Activated T-helper 2 cell treated with anti-CD3 and anti-CD28 coated beads, Interferon-gamma antibody, Interleukin-2, Interleukin-4, amounts not matched to agents 10 μg/mL and 5 μg/mL and 100 μg/mL, durations not matched to agents 14 hours and 24 hours and 36 hours (primary cell): Measurements from ENCODE around the gene LLGL2. TPM values are rescaled to one million over a fixed set of nuclear protein-coding genes. Genes with fewer than 3 reads are reported as not detected.
"Not testable (repeated sequence)": the region's sequence is repeated elsewhere in the genome, so short reads cannot be mapped to it uniquely, and the experiment has no call there.

Experiments used
- DNase-seq: peaks from one replicate; pipeline ENCODE4 v3.0.0; 2021; ENCODE audit warnings: low spot score
- H3K27ac Mint-ChIP-seq: one replicate; pipeline ENCODE4 v1.8.0; 2021; ENCODE audit warnings: mixed read lengths
- H3K27me3 Mint-ChIP-seq: one replicate; pipeline ENCODE4 v1.8.0; 2021; ENCODE audit warnings: low read depth, mixed read lengths
- H3K36me3 Mint-ChIP-seq: one replicate; pipeline ENCODE4 v1.8.0; 2021; ENCODE audit warnings: low read depth, mixed read lengths
- H3K4me1 Mint-ChIP-seq: one replicate; pipeline ENCODE4 v1.8.0; 2021; ENCODE audit warnings: low read depth, mixed read lengths
- H3K4me3 Mint-ChIP-seq: one replicate; pipeline ENCODE4 v1.8.0; 2021; ENCODE audit warnings: low read depth, mild to moderate bottlenecking, moderate library complexity, mixed read lengths
- H3K9me3 Mint-ChIP-seq: one replicate; pipeline ENCODE4 v1.8.0; 2021; ENCODE audit warnings: mixed read lengths
- intact Hi-C: fragments of 100-400 bp; cut with micrococcal nuclease; formaldehyde crosslinking; loops from one replicate; pipeline ENCODE4 v1.15.1; 2023
- total RNA-seq: library from RNA; stranded (reverse); gene quantifications from 2 replicates; pipeline ENCODE4 v1.2.3, GENCODE V29; 2022

LLGL2 gene
- total RNA-seq, 1 donor from 2014 or later: 13.5 TPM

DNA sequence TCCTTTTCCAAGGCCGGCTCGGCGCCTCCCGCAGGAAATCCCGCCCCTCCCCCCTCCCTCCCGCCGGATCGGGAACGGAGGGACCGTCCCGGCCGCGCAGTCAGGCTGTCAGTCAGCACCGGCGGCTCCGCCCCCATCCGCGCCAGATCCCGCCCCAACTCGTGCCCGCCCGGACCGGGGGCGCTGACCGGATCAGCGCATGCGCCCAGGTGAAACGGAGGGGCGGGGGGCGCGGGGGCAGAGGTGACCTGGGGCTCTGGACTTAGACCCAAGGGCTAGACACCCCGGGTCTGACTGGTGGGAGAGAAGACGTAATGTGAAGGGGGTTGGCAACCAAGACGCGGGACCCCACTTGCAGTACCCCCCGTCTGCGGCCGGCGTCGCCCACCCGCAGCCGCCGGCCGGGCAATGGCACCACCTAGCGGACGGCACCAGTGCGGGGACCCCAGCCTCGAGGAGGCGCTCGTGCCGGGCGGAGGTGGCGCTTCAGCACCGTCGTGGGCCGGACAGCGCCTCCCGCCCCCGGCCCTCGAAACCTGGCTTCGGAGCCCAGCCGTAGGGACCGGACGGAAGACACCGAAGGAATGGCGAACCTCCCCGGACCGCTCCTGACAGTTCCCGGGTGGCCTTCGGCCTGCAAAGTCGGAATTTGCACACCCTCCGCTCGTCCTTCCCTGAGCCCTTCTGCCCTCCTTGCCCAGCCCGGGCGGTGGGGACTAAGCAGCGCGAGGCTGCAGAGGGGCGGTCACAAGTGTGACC lies 9.8 kb upstream of the LLGL2 start, which contains the start of gene CASKIN2:
Gene CASKIN2, minus strand, starts transcription at position 42 of the 759 bp plus-strand sequence. CDS start 1,733 bp downstream, outside the sequence.
- intact Hi-C loops: loop anchor here (1.0 to 10.0 kb wide), 7 partner anchors 10 to 243 kb away; partner anchors contain the start of genes LLGL2, MIF4GD, RECQL5 and SAP30BP
- Mint-ChIP-seq H3K4me1 (peaks cover 23% of the 10 kb centered on the region), H3K27ac (no peak within 1 kb of the TSS)

DNA sequence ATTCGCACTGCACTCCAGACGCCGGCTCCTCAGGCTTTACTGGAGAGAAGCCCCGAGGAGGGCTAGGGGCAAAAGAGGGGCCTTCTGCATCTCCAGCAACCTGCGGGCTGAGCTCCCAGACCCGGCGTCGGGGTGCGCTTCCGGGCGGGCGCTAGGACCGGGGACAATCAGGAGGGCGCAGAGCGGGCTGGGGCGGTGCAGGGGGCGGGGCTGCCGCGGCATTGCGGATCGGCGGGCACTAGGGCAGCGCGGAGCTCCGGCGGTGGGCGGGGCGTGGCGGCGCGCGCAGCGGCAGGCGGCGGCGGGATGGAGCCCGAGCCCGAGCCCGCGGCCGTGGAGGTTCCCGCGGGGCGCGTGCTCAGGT lies 9.3 kb upstream of the LLGL2 start, which contains the start of gene TSEN54:
Gene TSEN54, plus strand, starts transcription at position 274 of the 364 bp plus-strand sequence. Its CDS starts 33 bp downstream, at position 307.
- no peaks in the 10 kb centered on the region for H3K9me3 Mint-ChIP-seq
- H3K27ac Mint-ChIP-seq: no peak within 1 kb of the TSS
- DNase-seq: peak; percentile 93
- peaks cover 5% of the 10 kb centered on the region for H3K27me3 Mint-ChIP-seq
- H3K4me1 Mint-ChIP-seq: peaks cover 23% of the 10 kb centered on the region
- peak within 1 kb of the TSS; percentile 89 for H3K4me3 Mint-ChIP-seq
- peaks cover 31% of the 10 kb centered on the region for H3K36me3 Mint-ChIP-seq
- intact Hi-C loops: loop anchor here (1.0 to 10.0 kb wide), 6 partner anchors 9 to 244 kb away; partner anchors contain the start of genes LLGL2, MIF4GD, RECQL5 and SAP30BP

More for the DNA sequence above, 9.8 kb upstream of the LLGL2 start, which contains the start of gene CASKIN2:
- no peaks in the 10 kb centered on the region for H3K9me3 Mint-ChIP-seq
- peak; percentile 70 for DNase-seq
- peaks cover 5% of the 10 kb centered on the region for H3K27me3 Mint-ChIP-seq
- H3K4me3 Mint-ChIP-seq: peak within 1 kb of the TSS; percentile 72
- H3K36me3 Mint-ChIP-seq: peaks cover 25% of the 10 kb centered on the region

DNA sequence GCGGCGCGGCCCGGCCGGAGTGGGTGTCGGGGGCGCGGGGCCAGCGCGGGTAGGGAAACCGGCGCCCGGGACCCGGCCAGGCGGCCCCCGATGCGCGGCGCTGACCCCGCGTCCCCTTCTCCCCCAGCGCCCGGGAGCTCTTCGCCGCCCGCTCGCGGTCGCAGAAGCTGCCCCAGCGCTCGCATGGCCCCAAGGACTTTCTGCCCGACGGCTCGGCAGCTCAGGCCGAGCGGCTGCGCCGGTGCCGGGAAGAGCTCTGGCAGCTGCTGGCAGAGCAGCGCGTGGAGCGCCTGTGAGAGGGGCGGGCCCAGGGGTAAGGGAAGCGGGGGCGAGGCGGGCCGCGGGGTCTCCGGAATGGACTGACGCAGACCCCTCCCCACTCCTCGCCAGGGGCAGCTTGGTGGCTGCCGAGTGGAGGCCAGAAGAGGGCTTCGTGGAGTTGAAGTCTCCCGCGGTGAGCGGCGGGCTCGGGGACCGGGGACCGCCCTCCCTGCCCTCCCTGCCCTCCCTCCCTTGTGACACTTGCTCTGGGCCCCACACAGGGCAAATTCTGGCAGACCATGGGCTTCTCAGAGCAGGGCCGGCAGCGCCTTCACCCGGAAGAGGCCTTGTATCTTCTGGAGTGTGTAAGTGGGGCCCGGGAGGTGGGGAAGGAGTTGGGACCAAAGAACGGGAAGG lies 8.7 kb upstream of the LLGL2 start:
- intact Hi-C loops: loop anchor here (1.0 to 10.0 kb wide), 6 partner anchors 9 to 244 kb away; partner anchors contain the start of genes LLGL2, MIF4GD, RECQL5 and SAP30BP
- H3K4me3 Mint-ChIP-seq: peak overlapping the region; percentile 89
- H3K27ac Mint-ChIP-seq: no peak overlapping the region
- no peaks in the 10 kb centered on the region for H3K9me3 Mint-ChIP-seq
- peaks cover 23% of the 10 kb centered on the region for H3K4me1 Mint-ChIP-seq
- H3K27me3 Mint-ChIP-seq: peaks cover 5% of the 10 kb centered on the region
- peaks cover 35% of the 10 kb centered on the region for H3K36me3 Mint-ChIP-seq
- peak; percentile 33 for DNase-seq

DNA sequence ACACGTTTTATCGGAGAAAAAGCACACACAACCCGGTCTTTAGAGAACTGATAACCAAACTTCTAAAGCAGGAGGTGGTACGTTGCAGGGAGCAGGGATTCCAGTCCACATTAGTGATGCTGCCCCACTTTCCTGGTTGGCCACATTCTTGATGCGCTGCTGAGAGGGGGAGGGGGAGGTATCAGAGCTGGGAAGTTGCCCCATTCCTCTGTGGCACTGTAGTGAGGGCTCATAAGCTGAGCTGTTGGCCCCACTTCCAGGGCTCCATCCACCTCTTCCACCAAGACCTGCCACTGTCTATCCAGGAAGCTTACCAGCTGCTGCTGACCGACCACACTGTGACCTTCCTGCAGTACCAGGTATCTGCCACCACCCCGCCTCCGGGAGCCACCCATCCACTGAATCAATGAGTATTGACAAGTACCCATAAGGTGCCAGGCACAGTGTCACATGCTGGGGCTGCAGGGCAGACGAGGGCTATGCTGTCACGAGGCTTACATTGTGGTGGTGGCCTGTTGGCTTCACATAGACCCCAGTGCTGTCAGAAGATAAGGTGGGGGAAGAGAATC lies 8.1 kb upstream of the LLGL2 start:
- peaks cover 41% of the 10 kb centered on the region for H3K36me3 Mint-ChIP-seq
- H3K27ac Mint-ChIP-seq: peak overlapping the region; percentile 76
- intact Hi-C loops: loop anchor here (5.0 to 10.0 kb wide), 4 partner anchors 60 to 245 kb away; partner anchors contain the start of genes MIF4GD, RECQL5, SAP30BP and TMEM94
- H3K4me3 Mint-ChIP-seq: peak overlapping the region; percentile 89
- peaks cover 5% of the 10 kb centered on the region for H3K27me3 Mint-ChIP-seq
- no peaks in the 10 kb centered on the region for H3K9me3 Mint-ChIP-seq
- peaks cover 25% of the 10 kb centered on the region for H3K4me1 Mint-ChIP-seq
- DNase-seq: no peak

DNA sequence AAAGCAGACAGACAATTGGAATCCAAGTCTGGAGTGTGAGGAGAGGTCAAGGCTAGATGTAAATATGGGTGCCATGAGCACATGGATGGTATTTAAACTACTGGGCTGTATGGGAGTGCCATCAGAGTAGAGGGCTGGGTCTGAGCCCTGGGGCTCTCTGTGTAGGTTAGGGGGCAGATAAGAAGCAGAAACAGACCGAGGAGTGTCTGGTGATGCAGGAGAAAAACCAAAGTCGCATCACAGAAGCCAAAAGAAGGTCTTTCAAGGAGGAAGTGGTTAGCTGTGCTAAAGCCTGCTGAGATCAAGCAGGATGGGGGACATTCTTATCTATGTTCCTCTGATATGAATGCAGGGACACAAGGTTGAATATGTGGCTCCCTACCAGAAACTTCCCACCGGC lies 7.3 kb upstream of the LLGL2 start:
- no peaks in the 10 kb centered on the region for H3K9me3 Mint-ChIP-seq
- peaks cover 46% of the 10 kb centered on the region for H3K36me3 Mint-ChIP-seq
- peaks cover 26% of the 10 kb centered on the region for H3K4me1 Mint-ChIP-seq
- intact Hi-C loops: loop anchor here (5.0 to 10.0 kb wide), 4 partner anchors 61 to 246 kb away; partner anchors contain the start of genes MIF4GD, RECQL5, SAP30BP and TMEM94
- peaks cover 5% of the 10 kb centered on the region for H3K27me3 Mint-ChIP-seq
- peak overlapping the region; percentile 89 for H3K4me3 Mint-ChIP-seq
- peak; percentile 62 for DNase-seq
- H3K27ac Mint-ChIP-seq: peak overlapping the region; percentile 76

DNA sequence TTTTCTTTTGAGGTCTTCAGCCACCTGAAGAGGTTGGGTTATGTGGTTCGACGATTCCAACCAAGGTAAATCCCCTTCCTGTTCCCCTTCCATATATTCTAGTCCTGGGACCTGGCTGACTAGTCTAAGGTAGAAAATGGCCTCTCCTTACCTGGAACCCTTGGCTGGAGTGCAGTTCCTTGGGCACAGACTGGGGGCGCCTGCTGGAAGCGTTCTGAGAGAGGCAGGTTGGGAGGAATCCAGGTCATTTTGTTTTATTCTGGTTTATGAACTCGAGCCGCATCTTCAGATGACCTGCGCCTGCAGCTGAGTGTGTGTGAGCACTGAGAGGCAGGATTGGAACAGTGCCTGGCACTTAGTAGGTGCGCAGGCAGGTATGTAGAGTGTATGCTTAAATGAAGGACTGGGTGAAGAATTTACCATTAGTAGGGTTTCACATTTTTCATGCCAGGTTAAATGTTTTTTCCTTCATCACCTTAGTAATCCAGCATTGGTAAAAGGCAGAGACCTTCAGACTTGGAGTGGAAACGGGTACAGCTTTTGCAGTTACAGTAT lies 6.4 kb upstream of the LLGL2 start:
- H3K27me3 Mint-ChIP-seq: no peaks in the 10 kb centered on the region

DNA sequence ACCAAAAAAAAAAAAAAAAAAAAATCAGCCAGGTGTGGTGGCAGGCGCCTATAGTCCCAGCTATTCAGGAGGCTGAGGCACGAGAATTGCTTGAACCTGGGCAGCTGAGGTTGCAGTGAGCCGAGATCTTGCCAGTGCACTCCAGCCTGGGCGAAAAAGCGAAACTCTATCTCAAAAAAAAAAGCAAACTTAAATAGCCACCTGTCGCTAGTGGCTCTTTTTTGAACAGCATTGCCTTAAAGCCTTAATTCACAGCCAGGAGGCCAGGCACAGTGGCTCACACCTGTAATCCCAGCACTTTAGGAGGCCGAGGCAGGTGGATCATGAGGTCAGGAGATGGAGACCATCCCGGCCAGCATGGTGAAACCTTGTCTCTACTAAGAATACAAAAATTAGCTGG lies 5.1 kb upstream of the LLGL2 start:
- H3K9me3 Mint-ChIP-seq, H3K4me3 Mint-ChIP-seq, H3K27ac Mint-ChIP-seq, DNase-seq, intact Hi-C loops, H3K27me3 Mint-ChIP-seq: not testable (repeated sequence)
- Mint-ChIP-seq H3K4me1 (peaks cover 26% of the 10 kb centered on the region), H3K36me3 (peaks cover 59% of the 10 kb centered on the region)

More for the DNA sequence above, 6.4 kb upstream of the LLGL2 start:
- Mint-ChIP-seq H3K36me3 (peaks cover 54% of the 10 kb centered on the region), H3K4me1 (peaks cover 26% of the 10 kb centered on the region), H3K4me3 (peak overlapping the region; percentile 89), H3K9me3 (no peaks in the 10 kb centered on the region), H3K27ac (no peak overlapping the region)
- no peak for DNase-seq
- intact Hi-C loops: loop anchor here (5.0 to 10.0 kb wide), 4 partner anchors 62 to 247 kb away; partner anchors contain the start of genes MIF4GD, RECQL5, SAP30BP and TMEM94

DNA sequence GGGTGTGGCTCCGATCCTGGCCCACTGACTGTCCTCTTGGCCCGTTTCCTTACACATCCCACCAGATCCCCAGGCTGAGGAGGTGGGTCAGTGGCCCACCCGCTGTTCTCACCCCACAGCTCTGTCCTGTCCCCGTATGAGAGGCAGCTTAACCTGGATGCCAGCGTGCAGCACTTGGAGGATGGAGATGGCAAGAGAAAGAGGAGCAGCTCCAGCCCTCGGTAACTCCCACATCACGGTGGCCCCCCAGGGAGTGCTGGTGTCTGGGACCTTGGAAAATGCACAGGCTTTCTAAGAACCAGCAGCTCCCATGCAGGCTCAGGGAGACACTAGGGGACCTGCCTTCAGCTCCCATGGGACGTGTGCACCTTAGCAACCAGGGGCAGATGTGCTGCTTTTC lies 4.2 kb upstream of the LLGL2 start:
- Mint-ChIP-seq H3K4me3 (no peak overlapping the region), H3K9me3 (no peaks in the 10 kb centered on the region), H3K36me3 (peaks cover 59% of the 10 kb centered on the region), H3K4me1 (peaks cover 27% of the 10 kb centered on the region), H3K27me3 (peaks cover 2% of the 10 kb centered on the region), H3K27ac (no peak overlapping the region)
- no peak for DNase-seq
- intact Hi-C loops: no loop called here

DNA sequence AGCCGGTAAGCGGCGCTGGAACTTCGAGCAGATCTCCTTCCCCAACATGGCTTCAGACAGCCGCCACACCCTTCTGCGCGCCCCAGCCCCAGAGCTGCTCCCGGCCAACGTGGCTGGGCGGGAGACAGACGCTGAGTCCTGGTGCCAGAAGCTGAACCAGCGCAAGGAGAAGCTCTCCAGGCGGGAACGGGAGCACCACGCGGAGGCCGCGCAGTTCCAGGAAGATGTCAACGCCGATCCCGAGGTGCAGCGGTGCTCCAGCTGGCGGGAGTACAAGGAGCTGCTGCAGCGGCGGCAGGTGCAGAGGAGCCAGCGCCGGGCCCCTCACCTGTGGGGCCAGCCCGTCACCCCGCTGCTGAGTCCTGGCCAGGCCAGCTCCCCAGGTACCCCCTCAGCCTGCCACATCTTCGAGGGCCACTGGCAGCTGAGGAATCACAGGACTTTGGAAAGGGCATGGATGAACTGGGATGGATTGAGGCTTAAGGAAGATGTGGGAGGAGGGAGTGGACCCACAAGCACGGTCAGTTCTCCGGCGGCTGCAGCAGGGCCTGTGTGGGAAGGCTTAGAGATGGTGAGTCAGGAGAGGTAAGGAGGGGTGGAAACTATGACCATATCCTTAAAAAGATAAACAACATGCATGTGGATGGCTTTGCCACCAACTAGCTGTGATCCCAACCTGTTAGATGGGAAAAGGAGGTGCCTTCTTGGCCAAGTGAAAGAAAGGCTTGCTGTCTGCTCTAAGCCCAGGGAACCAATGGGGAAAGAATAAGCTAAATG lies 3.4 kb upstream of the LLGL2 start:
- intact Hi-C loops: no loop called here
- no peak for DNase-seq
- Mint-ChIP-seq H3K27ac (no peak overlapping the region), H3K4me1 (peaks cover 32% of the 10 kb centered on the region), H3K27me3 (peaks cover 10% of the 10 kb centered on the region), H3K36me3 (peaks cover 59% of the 10 kb centered on the region), H3K9me3 (no peaks in the 10 kb centered on the region), H3K4me3 (no peak overlapping the region)

DNA sequence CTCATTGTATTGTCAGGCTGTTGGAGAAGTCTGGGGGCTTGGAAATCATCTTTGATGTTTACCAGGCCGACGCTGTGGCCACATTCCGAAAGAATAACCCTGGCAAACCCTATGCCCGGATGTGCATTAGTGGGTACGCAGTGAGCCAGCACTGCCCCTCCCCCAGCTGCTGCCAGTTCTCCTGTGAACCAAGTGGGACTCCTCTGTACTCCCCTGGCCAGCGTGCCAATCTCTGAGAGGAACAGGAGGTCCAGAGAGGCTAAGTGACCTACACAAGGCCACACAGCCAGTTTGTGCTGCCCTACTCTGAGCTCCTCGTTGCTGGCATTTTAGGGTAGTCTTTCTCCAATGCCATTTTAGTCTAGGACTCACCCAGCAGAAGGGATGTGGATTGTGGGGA lies 1.9 kb upstream of the LLGL2 start:
- Mint-ChIP-seq H3K27me3 (peaks cover 11% of the 10 kb centered on the region), H3K4me3 (no peak overlapping the region), H3K9me3 (no peaks in the 10 kb centered on the region), H3K36me3 (peaks cover 47% of the 10 kb centered on the region), H3K27ac (no peak overlapping the region), H3K4me1 (peaks cover 18% of the 10 kb centered on the region)
- no peak for DNase-seq
- intact Hi-C loops: loop anchor here (2.0 kb wide), 1 partner anchor 65 kb away; no protein-coding TSS in a partner anchor

DNA sequence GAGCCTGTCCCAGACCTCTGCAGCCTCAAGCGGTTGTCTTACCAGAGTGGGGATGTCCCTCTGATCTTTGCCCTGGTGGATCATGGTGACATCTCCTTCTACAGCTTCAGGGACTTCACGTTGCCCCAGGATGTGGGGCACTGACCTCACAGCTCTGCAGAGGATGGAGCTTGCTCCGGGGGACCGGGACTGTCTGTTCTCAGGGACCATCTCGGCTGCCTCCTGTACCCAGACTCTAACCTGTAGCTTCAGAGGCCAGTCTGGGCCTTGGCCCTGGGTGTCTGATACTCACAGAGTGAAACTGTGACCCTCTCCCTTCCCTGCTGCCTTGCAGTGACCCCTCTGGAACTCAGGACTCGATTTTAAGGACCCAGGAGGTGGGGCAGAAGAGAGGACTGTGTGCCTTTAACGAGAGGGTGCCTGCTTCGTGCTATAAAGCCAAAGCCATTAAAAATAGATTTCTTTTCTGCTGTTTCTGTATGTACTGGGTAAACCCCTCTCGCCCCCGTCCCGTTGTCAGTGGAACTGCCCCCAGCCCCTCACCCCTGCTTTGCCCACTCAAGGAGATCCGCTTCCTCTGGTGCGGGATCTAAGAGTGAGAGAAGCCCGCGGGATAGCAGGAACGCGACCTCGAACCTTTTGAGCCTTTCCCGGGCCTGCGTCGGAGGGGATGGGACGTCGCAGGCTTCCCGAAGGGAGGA lies 1.1 kb upstream of the LLGL2 start:
- Mint-ChIP-seq H3K36me3 (peaks cover 40% of the 10 kb centered on the region), H3K4me1 (peaks cover 14% of the 10 kb centered on the region), H3K27ac (no peak overlapping the region), H3K4me3 (no peak overlapping the region), H3K9me3 (no peaks in the 10 kb centered on the region), H3K27me3 (peaks cover 11% of the 10 kb centered on the region)
- intact Hi-C loops: loop anchor here (2.0 kb wide), 1 partner anchor 64 kb away; no protein-coding TSS in a partner anchor
- DNase-seq: no peak
